NB4 (cell line): ENCODE data around the gene C1QTNF12.

Experiments used
- DNase-seq: peaks from one replicate; pipeline ENCODE4 v3.0.0; 2010; ENCODE audit warnings: low read depth
- H3K4me3 ChIP-seq: one replicate; pipeline ENCODE4 v1.5.1; 2011; ENCODE audit warnings: mild to moderate bottlenecking, low read depth, low read length, moderate library complexity
- CTCF ChIP-seq: IDR thresholded peaks from one replicate; pipeline ENCODE4 v1.5.1; 2012; ENCODE audit warnings: low read depth, low read length
- MAX ChIP-seq: IDR thresholded peaks from 2 replicates; pipeline ENCODE4 v1.6.1; 2011; ENCODE audit warnings: low read depth, low read length
- MYC ChIP-seq: IDR thresholded peaks from 2 replicates; pipeline ENCODE4 v1.6.1; 2011; ENCODE audit warnings: low read depth, low read length
- POLR2A ChIP-seq: IDR thresholded peaks from 2 replicates; pipeline ENCODE4 v1.6.1; 2011; ENCODE audit warnings: mild to moderate bottlenecking; ENCODE audit not compliant: insufficient read length; ENCODE audit errors: extremely low read depth

C1QTNF12 gene

GRCh38 chr1:1246577-1247340, at the start of gene C1QTNF12:
Gene C1QTNF12 (minus strand): TSS chr1:1246722. CDS start chr1:1246690, 32 bp downstream.
- TF ChIP-seq CTCF (no peak), MYC (no peak), MAX (no peak), POLR2A (no peak)
- DNase-seq = no peak
- H3K4me3 ChIP-seq = no peak within 1 kb of the TSS

GRCh38 chr1:1295154-1295923, 48.8 kb upstream of the C1QTNF12 start:
- no peak for DNase-seq
- TF ChIP-seq CTCF = no peak
- no peak for TF ChIP-seq MAX
- TF ChIP-seq MYC = no peak
- TF ChIP-seq POLR2A = no peak
- no peak overlapping the region for H3K4me3 ChIP-seq

GRCh38 chr1:1294250-1294890, 47.8 kb upstream of the C1QTNF12 start:
- DNase-seq = no peak
- TF ChIP-seq MYC = no peak
- no peak for TF ChIP-seq CTCF
- TF ChIP-seq POLR2A = no peak
- no peak for TF ChIP-seq MAX
- no peak overlapping the region for H3K4me3 ChIP-seq

GRCh38 chr1:1293263-1294249, 47.0 kb upstream of the C1QTNF12 start:
- no peak for DNase-seq
- TF ChIP-seq MAX (no peak), POLR2A (no peak), MYC (no peak), CTCF (no peak)
- no peak overlapping the region for H3K4me3 ChIP-seq

GRCh38 chr1:1292851-1293250, 46.3 kb upstream of the C1QTNF12 start:
- no peak overlapping the region for H3K4me3 ChIP-seq
- DNase-seq = no peak
- TF ChIP-seq POLR2A (no peak), CTCF (no peak)
